HepG2 (cell line): ENCODE measurements around the gene F8. TPM values are rescaled to one million over a fixed set of nuclear protein-coding genes. Genes with fewer than 3 reads are reported as not detected.

Experiments used
- FOXP1 ChIP-seq, 2 experiments: fragments of 450-650 bp in 1 of 2; IDR thresholded peaks; 2 replicates each; pipeline ENCODE4 v1.6.1; 2017 to 2018; ENCODE audit warnings: antibody characterized with exemption in 1 of 2
- GATAD2A ChIP-seq: IDR thresholded peaks from 2 replicates; pipeline ENCODE4 v1.6.1; 2016
- KDM6A ChIP-seq: IDR thresholded peaks from 2 replicates; pipeline ENCODE4 v1.6.1; 2016; ENCODE audit warnings: low read depth
- PHB2 ChIP-seq: fragments of 450-650 bp; IDR thresholded peaks from 2 replicates; pipeline ENCODE4 v1.6.1; 2018; ENCODE audit not compliant: partially characterized antibody
- RARA ChIP-seq: IDR thresholded peaks from 2 replicates; pipeline ENCODE4 v1.6.1; 2016; ENCODE audit warnings: missing genetic modification reagents, missing compliant biosample characterization
- SMARCE1 ChIP-seq: fragments of 450-650 bp; IDR thresholded peaks from 2 replicates; pipeline ENCODE4 v1.6.1; 2017; ENCODE audit warnings: borderline replicate concordance
- SRSF9 ChIP-seq: fragments of 200-400 bp; formaldehyde crosslinking; IDR thresholded peaks from 2 replicates; pipeline ENCODE4 v1.6.1; 2018; ENCODE audit warnings: borderline replicate concordance, mild to moderate bottlenecking, low read depth, low read length; ENCODE audit not compliant: insufficient read depth, poor library complexity, severe bottlenecking
- TAF15 ChIP-seq: fragments of 200-400 bp; formaldehyde crosslinking; IDR thresholded peaks from one replicate; pipeline ENCODE4 v1.6.1; 2018; ENCODE audit warnings: mild to moderate bottlenecking, low read depth, low read length; ENCODE audit not compliant: poor library complexity, severe bottlenecking
- TBX3 ChIP-seq: fragments of 450-650 bp; IDR thresholded peaks from 2 replicates; pipeline ENCODE4 v1.6.1; 2017; ENCODE audit warnings: antibody characterized with exemption, mild to moderate bottlenecking, inconsistent platforms, borderline replicate concordance
- ZFP41 ChIP-seq: sonication (generic); formaldehyde crosslinking; IDR thresholded peaks from 2 replicates; pipeline ENCODE4 v1.4.0; 2020; ENCODE audit warnings: mild to moderate bottlenecking, missing genetic modification reagents, borderline replicate concordance
- ZKSCAN8 ChIP-seq: IDR thresholded peaks from 2 replicates; pipeline ENCODE4 v1.6.1; 2016; ENCODE audit warnings: borderline replicate concordance, missing genetic modification reagents, missing compliant biosample characterization
- ZMAT3 ChIP-seq: sonication (generic); formaldehyde crosslinking; conservative IDR thresholded peaks from 2 replicates; pipeline ENCODE4 v1.7.0; 2021; ENCODE audit warnings: missing genetic modification reagents
- ZNF546 ChIP-seq: sonication (generic); formaldehyde crosslinking; conservative IDR thresholded peaks from 2 replicates; pipeline ENCODE4 v1.8.1; 2023; ENCODE audit warnings: mild to moderate bottlenecking, missing genetic modification reagents
- ZNF547 ChIP-seq: sonication (generic); formaldehyde crosslinking; IDR thresholded peaks from 2 replicates; pipeline ENCODE4 v1.5.1; 2020; ENCODE audit warnings: mild to moderate bottlenecking, missing genetic modification reagents
- ZNF569 ChIP-seq: sonication (generic); formaldehyde crosslinking; IDR thresholded peaks from 2 replicates; pipeline ENCODE4 v1.5.0; 2020; ENCODE audit warnings: mild to moderate bottlenecking, missing genetic modification reagents, moderate library complexity, borderline replicate concordance
- polyA plus RNA-seq, 8 experiments: library from polyadenylated mRNA; depleted of rRNA in 3 of 8; stranded (reverse) in 7 of 8; unstranded in 1 of 8; fragments of >200 nt; fragmentation: Illumina TruSeq in 4 of 8; extraction: Trizol in 4 of 8; gene quantifications; 2 replicates each; pipeline versions ENCODE4 v1.2.1 to v1.2.3, GENCODE V29; 2011 to 2016; ENCODE audit warnings: low read depth in 4 of 8, missing spikeins in 1 of 8, mixed read lengths in 1 of 8; ENCODE audit not compliant: insufficient read depth in 1 of 8
- total RNA-seq, 5 experiments: library from RNA; depleted of rRNA; stranded (reverse); fragments of >200 nt; fragmentation: Illumina TruSeq; extraction: Trizol; gene quantifications; 2 replicates each; pipeline ENCODE4 v1.2.3, GENCODE V29; 2016; ENCODE audit warnings: low read depth in 1 of 5
- TF ChIP-seq, protein P1 (sequence below): sonication (generic); formaldehyde crosslinking; IDR thresholded peaks from 2 replicates; pipeline ENCODE4 v1.9.0; 2021; ENCODE audit warnings: missing genetic modification reagents, borderline replicate concordance
- TF ChIP-seq, protein P2 (sequence below): sonication (generic); formaldehyde crosslinking; IDR thresholded peaks from 2 replicates; pipeline ENCODE4 v1.5.1; 2020; ENCODE audit warnings: mild to moderate bottlenecking, missing genetic modification reagents, moderate library complexity
- TF ChIP-seq, protein P3 (sequence below): IDR thresholded peaks from 2 replicates; pipeline ENCODE4 v1.6.1; 2016; ENCODE audit warnings: low read depth, missing genetic modification reagents, missing compliant biosample characterization

The F8 gene
- total and polyA plus RNA-seq, 2 of the 13 experiments (the other 11 are each of a cell fraction or from before 2014, with no cell fraction given) = 0.29 to 0.61 TPM

DNA sequence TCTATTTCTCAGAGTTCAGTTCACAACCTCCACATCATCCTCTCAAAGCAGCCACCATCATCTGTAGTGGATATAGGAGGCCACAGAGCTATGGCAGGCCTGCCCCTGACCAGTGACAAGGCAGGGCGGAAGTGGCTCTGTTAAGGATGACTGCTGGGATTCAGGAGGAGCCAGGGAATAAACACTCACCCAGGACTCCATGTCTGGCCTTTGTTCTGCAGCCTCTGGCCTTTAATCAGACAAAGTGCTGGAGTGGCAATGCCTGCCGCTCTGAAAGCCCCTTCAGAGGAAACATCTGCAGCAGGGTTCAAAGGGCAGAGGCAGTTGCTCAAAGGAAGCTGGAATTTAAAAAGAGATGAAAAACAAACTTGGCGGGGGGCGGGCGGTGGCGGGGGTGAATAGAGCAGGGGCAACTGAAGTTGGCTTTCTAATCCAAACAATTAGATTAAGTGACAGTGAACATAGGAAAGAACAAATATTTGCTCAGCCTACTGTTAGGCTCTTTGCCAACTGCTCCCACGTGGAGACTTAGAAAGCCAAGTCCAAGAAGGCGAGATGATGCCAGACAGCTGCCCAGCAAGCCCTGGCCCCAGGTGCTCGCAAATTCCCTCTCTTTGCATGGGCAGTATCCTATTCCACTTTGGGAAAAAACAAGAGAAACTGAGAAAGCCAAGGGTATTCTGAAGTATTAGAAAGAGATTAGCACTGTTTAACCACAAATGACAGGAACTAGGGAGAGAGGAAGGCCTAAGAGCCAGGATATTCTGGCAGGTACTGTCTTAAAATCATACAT, 222.8 kb downstream of the F8 start (continued):
- TF ChIP-seq ZFP41 (CRISPR knock-in tag) (no peak), SMARCE1 (no peak), ZMAT3 (no peak), ZNF569 (CRISPR knock-in tag) (no peak), KDM6A (CRISPR knock-in tag) (peak; percentile 61; the same call in 1 of the 2 replicates), TAF15 (no peak), PHB2 (no peak), ZNF547 (CRISPR knock-in tag) (no peak), FOXP1 (IDR thresholded peaks at IDR 0.05) (no peak), FOXP1 (CRISPR knock-in tag; IDR thresholded peaks at IDR 0.05) (peak; percentile 52), SRSF9 (no peak), ZNF546 (no peak), TBX3 (peak; percentile 33; the same call in 1 of the 2 replicates), GATAD2A (CRISPR knock-in tag) (no peak; the same call in 1 of the 2 replicates), ZKSCAN8 (CRISPR knock-in tag) (no peak), RARA (CRISPR knock-in tag) (peak; percentile 67)
- TF ChIP-seq, protein P1, sequence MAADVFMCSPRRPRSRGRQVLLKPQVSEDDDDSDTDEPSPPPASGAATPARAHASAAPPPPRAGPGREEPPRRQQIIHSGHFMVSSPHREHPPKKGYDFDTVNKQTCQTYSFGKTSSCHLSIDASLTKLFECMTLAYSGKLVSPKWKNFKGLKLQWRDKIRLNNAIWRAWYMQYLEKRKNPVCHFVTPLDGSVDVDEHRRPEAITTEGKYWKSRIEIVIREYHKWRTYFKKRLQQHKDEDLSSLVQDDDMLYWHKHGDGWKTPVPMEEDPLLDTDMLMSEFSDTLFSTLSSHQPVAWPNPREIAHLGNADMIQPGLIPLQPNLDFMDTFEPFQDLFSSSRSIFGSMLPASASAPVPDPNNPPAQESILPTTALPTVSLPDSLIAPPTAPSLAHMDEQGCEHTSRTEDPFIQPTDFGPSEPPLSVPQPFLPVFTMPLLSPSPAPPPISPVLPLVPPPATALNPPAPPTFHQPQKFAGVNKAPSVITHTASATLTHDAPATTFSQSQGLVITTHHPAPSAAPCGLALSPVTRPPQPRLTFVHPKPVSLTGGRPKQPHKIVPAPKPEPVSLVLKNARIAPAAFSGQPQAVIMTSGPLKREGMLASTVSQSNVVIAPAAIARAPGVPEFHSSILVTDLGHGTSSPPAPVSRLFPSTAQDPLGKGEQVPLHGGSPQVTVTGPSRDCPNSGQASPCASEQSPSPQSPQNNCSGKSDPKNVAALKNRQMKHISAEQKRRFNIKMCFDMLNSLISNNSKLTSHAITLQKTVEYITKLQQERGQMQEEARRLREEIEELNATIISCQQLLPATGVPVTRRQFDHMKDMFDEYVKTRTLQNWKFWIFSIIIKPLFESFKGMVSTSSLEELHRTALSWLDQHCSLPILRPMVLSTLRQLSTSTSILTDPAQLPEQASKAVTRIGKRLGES (CRISPR knock-in tag) = no peak
- TF ChIP-seq, protein P2, sequence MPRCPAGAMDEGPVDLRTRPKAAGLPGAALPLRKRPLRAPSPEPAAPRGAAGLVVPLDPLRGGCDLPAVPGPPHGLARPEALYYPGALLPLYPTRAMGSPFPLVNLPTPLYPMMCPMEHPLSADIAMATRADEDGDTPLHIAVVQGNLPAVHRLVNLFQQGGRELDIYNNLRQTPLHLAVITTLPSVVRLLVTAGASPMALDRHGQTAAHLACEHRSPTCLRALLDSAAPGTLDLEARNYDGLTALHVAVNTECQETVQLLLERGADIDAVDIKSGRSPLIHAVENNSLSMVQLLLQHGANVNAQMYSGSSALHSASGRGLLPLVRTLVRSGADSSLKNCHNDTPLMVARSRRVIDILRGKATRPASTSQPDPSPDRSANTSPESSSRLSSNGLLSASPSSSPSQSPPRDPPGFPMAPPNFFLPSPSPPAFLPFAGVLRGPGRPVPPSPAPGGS (CRISPR knock-in tag) = no peak
- TF ChIP-seq, protein P3, sequence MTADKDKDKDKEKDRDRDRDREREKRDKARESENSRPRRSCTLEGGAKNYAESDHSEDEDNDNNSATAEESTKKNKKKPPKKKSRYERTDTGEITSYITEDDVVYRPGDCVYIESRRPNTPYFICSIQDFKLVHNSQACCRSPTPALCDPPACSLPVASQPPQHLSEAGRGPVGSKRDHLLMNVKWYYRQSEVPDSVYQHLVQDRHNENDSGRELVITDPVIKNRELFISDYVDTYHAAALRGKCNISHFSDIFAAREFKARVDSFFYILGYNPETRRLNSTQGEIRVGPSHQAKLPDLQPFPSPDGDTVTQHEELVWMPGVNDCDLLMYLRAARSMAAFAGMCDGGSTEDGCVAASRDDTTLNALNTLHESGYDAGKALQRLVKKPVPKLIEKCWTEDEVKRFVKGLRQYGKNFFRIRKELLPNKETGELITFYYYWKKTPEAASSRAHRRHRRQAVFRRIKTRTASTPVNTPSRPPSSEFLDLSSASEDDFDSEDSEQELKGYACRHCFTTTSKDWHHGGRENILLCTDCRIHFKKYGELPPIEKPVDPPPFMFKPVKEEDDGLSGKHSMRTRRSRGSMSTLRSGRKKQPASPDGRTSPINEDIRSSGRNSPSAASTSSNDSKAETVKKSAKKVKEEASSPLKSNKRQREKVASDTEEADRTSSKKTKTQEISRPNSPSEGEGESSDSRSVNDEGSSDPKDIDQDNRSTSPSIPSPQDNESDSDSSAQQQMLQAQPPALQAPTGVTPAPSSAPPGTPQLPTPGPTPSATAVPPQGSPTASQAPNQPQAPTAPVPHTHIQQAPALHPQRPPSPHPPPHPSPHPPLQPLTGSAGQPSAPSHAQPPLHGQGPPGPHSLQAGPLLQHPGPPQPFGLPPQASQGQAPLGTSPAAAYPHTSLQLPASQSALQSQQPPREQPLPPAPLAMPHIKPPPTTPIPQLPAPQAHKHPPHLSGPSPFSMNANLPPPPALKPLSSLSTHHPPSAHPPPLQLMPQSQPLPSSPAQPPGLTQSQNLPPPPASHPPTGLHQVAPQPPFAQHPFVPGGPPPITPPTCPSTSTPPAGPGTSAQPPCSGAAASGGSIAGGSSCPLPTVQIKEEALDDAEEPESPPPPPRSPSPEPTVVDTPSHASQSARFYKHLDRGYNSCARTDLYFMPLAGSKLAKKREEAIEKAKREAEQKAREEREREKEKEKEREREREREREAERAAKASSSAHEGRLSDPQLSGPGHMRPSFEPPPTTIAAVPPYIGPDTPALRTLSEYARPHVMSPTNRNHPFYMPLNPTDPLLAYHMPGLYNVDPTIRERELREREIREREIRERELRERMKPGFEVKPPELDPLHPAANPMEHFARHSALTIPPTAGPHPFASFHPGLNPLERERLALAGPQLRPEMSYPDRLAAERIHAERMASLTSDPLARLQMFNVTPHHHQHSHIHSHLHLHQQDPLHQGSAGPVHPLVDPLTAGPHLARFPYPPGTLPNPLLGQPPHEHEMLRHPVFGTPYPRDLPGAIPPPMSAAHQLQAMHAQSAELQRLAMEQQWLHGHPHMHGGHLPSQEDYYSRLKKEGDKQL (CRISPR knock-in tag) = peak; percentile 69; the same call in 1 of the 2 replicates
